HG02763 (cell line): ENCODE results near the gene GPR85.
"Not testable (repeated sequence)": the region's sequence is repeated elsewhere in the genome, so short reads cannot be mapped to it uniquely, and the experiment has no call there.

Source experiments
- ATAC-seq: cut with Tn5 transposase; IDR thresholded peaks from one replicate; pipeline ENCODE4 v1.9.1; 2021; ENCODE audit warnings: mild to moderate bottlenecking, moderate library complexity; ENCODE audit not compliant: unreplicated experiment

The GPR85 gene

GRCh38 chr7:113086431-113086888 lies at the start of gene GPR85:
Gene GPR85, minus strand, starts transcription at chr7:113086827. Its CDS starts 2,106 bp downstream, at chr7:113084721.
- peak; percentile 52 for ATAC-seq

GRCh38 chr7:113134025-113134424 lies 47.4 kb upstream of the GPR85 start:
- no peak for ATAC-seq

- ATAC-seq, result no peak
Observed at GRCh38 chr7:113131367-113131766, 44.7 kb upstream of the GPR85 start.

- ATAC-seq, result no peak
Observed at GRCh38 chr7:113128031-113128430, 41.4 kb upstream of the GPR85 start.

GRCh38 chr7:113125728-113126127 lies 39.1 kb upstream of the GPR85 start:
- ATAC-seq, result no peak

- ATAC-seq, result no peak
Observed at GRCh38 chr7:113122744-113123143, 36.1 kb upstream of the GPR85 start.

GRCh38 chr7:113120647-113121046 lies 34.0 kb upstream of the GPR85 start:
- no peak for ATAC-seq

- no peak for ATAC-seq
Observed at GRCh38 chr7:113119429-113119828, 32.8 kb upstream of the GPR85 start.

GRCh38 chr7:113118074-113118959 lies 31.7 kb upstream of the GPR85 start, which contains the start of gene SMIM30:
Gene SMIM30, minus strand, starts transcription at chr7:113118554. Its CDS starts 976 bp downstream, at chr7:113117578.
- peak; percentile 100 for ATAC-seq

- ATAC-seq, result not testable (repeated sequence)
Observed at GRCh38 chr7:113117374-113117774, 30.7 kb upstream of the GPR85 start.

GRCh38 chr7:113113912-113114311 lies 27.3 kb upstream of the GPR85 start:
- peak; percentile 32 for ATAC-seq

GRCh38 chr7:113109718-113110117 lies 23.1 kb upstream of the GPR85 start:
- no peak for ATAC-seq

- no peak for ATAC-seq
Observed at GRCh38 chr7:113100121-113100603, 13.5 kb upstream of the GPR85 start.

- ATAC-seq, result no peak
Observed at GRCh38 chr7:113099284-113099919, 12.8 kb upstream of the GPR85 start.

GRCh38 chr7:113094517-113095249 lies 8.1 kb upstream of the GPR85 start:
- ATAC-seq, result no peak

- ATAC-seq, result no peak
Observed at GRCh38 chr7:113093561-113093960, 6.9 kb upstream of the GPR85 start.

- no peak for ATAC-seq
Observed at GRCh38 chr7:113092762-113093161, 6.1 kb upstream of the GPR85 start.

- no peak for ATAC-seq
Observed at GRCh38 chr7:113087071-113087998, 708 bp upstream of the GPR85 start.

- ATAC-seq, result peak; percentile 10
Observed at GRCh38 chr7:113085781-113086390, 741 bp downstream of the GPR85 start.
